ENCODE results near the gene PUM1.
"Not testable (repeated sequence)": the region's sequence is repeated elsewhere in the genome, so short reads cannot be mapped to it uniquely, and the experiment has no call there.

- TF ChIP-seq CTCF (IDR thresholded peaks at IDR 0.05; ENCODE audit: low read depth, low read length, missing input control); ZBTB33 (IDR thresholded peaks at IDR 0.05); GABPA (IDR thresholded peaks at IDR 0.05 in 1 of 2, conservative IDR thresholded peaks at IDR 0.05 in 1 of 2); HNF4A (conservative IDR thresholded peaks at IDR 0.05); MAX (IDR thresholded peaks at IDR 0.05); TAF1 (conservative IDR thresholded peaks at IDR 0.05); SP1 (IDR thresholded peaks at IDR 0.05); RAD21 (IDR thresholded peaks at IDR 0.05); JUND (IDR thresholded peaks at IDR 0.05); YY1 (IDR thresholded peaks at IDR 0.05): not testable (repeated sequence)
- TF ChIP-seq, protein P1, sequence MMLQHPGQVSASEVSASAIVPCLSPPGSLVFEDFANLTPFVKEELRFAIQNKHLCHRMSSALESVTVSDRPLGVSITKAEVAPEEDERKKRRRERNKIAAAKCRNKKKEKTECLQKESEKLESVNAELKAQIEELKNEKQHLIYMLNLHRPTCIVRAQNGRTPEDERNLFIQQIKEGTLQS (IDR thresholded peaks at IDR 0.05) = not testable (repeated sequence)
- TF ChIP-seq, protein P2, sequence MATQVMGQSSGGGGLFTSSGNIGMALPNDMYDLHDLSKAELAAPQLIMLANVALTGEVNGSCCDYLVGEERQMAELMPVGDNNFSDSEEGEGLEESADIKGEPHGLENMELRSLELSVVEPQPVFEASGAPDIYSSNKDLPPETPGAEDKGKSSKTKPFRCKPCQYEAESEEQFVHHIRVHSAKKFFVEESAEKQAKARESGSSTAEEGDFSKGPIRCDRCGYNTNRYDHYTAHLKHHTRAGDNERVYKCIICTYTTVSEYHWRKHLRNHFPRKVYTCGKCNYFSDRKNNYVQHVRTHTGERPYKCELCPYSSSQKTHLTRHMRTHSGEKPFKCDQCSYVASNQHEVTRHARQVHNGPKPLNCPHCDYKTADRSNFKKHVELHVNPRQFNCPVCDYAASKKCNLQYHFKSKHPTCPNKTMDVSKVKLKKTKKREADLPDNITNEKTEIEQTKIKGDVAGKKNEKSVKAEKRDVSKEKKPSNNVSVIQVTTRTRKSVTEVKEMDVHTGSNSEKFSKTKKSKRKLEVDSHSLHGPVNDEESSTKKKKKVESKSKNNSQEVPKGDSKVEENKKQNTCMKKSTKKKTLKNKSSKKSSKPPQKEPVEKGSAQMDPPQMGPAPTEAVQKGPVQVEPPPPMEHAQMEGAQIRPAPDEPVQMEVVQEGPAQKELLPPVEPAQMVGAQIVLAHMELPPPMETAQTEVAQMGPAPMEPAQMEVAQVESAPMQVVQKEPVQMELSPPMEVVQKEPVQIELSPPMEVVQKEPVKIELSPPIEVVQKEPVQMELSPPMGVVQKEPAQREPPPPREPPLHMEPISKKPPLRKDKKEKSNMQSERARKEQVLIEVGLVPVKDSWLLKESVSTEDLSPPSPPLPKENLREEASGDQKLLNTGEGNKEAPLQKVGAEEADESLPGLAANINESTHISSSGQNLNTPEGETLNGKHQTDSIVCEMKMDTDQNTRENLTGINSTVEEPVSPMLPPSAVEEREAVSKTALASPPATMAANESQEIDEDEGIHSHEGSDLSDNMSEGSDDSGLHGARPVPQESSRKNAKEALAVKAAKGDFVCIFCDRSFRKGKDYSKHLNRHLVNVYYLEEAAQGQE (IDR thresholded peaks at IDR 0.05) = not testable (repeated sequence)
Measured at GRCh38 chr1:30948813-30949486, 116.6 kb downstream of the PUM1 start.
